GM21381 (cell line): Measurements from ENCODE around the gene RNH1.

Experiments used
- ATAC-seq: cut with Tn5 transposase; IDR thresholded peaks from one replicate; pipeline ENCODE4 v1.9.1; 2021; ENCODE audit warnings: mild to moderate bottlenecking, moderate library complexity; ENCODE audit not compliant: unreplicated experiment

The RNH1 gene

GRCh38 chr11:459511-460220 lies 47.4 kb downstream of the RNH1 start:
- ATAC-seq = no peak

- ATAC-seq = no peak
These were observed 49.8 kb downstream of the RNH1 start for GRCh38 chr11:457111-457760.

GRCh38 chr11:456533-456932 lies 50.5 kb downstream of the RNH1 start:
- ATAC-seq = no peak

GRCh38 chr11:455566-456147 lies 51.4 kb downstream of the RNH1 start:
- no peak for ATAC-seq

- no peak for ATAC-seq
These were observed 52.1 kb downstream of the RNH1 start for GRCh38 chr11:454801-455565.

GRCh38 chr11:454043-454442 lies 53.0 kb downstream of the RNH1 start:
- ATAC-seq = no peak

GRCh38 chr11:453564-453963 lies 53.5 kb downstream of the RNH1 start:
- ATAC-seq = no peak

GRCh38 chr11:452916-453527 lies 54.0 kb downstream of the RNH1 start:
- no peak for ATAC-seq

- ATAC-seq = no peak
These were observed 54.8 kb downstream of the RNH1 start for GRCh38 chr11:452203-452744.

GRCh38 chr11:451738-452137 lies 55.3 kb downstream of the RNH1 start:
- no peak for ATAC-seq

- peak; percentile 1 for ATAC-seq
These were observed 56.1 kb downstream of the RNH1 start for GRCh38 chr11:450809-451451.

- peak; percentile 75 for ATAC-seq
These were observed 56.9 kb downstream of the RNH1 start, which contains the start of gene PTDSS2 for GRCh38 chr11:449889-450808. TSS of gene PTDSS2 (plus strand) at chr11:450279. CDS start at chr11:450456, 177 bp downstream.

- ATAC-seq = peak; percentile 43
These were observed 58.9 kb downstream of the RNH1 start for GRCh38 chr11:447923-448731.

GRCh38 chr11:446891-447290 lies 60.2 kb downstream of the RNH1 start:
- ATAC-seq = no peak

GRCh38 chr11:445765-446588 lies 61.1 kb downstream of the RNH1 start:
- no peak for ATAC-seq
